WI38 (cell line): ENCODE data around the gene GRB7.

Experiments
- H3K4me3 ChIP-seq: 2 replicates; pipeline ENCODE4 v1.5.1; 2011; ENCODE audit warnings: low read depth, mild to moderate bottlenecking, control low read depth, low read length
- CTCF ChIP-seq: IDR thresholded peaks from 2 replicates; pipeline ENCODE4 v1.5.1; 2012; ENCODE audit warnings: low read depth, mild to moderate bottlenecking, control low read depth, low read length

Gene GRB7

DNA sequence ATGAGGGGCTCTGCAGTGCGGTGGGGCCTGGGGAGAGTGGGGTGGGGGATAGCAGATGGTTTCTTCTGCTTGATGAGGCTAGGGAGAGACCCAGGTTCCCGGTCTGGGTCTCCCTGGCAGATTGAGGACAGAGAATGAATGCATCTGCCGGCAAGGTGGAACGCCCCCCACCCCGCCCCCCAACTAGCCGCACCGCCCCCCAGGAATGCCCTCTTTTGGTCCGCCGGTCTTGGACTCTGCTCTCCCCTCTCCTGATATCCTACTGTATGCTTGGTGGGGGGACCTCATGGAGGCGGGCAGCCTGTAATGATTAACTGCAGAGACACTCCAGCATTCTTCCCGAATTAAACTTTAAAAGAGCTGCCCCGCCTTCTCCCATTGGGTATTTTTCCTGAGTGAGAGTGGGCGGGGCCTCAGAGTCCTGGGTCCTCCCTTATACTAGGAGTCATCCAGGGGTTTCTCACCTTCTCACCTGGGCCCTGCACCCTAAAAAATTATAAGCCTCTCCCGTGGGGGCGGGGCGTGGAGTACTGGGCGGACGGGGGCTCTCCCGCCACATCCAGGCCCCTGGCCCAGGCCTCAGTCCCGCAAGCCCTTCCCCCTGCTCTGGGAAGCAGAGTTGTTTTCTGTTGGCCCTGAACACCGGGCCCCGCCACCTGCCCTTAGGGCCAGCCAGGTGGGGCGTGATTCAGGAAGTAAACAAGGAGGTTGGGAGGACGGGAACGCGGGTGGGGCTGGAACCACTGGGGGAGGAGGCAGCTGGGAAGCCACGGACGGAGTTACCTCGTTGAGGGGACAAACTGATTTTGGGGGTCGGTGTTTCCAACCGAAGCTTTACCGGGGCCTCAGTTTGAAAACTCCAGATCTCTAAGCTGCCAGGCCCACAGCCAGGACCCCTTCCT lies 1.5 kb downstream of the GRB7 start:
- no peak for TF ChIP-seq CTCF
- H3K4me3 ChIP-seq, result no peak overlapping the region

DNA sequence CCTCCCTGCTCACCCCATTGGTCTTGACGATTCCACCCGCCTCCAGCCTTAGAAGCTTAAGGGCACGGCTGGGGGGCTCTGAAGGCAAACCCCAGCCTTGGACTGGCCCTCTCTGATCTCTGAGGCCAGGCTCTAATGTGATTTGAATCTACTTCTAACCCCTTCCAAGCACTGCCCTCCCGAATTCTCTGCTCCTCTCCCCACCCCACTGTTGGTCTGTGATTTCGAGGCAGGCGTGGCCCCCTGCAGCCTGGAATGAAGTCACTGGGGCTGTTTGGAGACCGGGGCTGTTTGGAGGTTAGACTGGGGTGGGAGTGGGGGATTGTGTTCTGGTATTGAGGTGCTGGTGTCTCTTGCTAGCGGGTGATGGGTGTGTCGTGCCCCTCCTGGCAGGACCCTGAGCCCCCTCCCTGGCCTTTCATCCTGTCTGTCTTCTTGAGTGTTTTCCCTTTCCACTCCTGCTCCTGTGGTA lies 2.2 kb downstream of the GRB7 start:
- no peak for TF ChIP-seq CTCF
- no peak overlapping the region for H3K4me3 ChIP-seq

DNA sequence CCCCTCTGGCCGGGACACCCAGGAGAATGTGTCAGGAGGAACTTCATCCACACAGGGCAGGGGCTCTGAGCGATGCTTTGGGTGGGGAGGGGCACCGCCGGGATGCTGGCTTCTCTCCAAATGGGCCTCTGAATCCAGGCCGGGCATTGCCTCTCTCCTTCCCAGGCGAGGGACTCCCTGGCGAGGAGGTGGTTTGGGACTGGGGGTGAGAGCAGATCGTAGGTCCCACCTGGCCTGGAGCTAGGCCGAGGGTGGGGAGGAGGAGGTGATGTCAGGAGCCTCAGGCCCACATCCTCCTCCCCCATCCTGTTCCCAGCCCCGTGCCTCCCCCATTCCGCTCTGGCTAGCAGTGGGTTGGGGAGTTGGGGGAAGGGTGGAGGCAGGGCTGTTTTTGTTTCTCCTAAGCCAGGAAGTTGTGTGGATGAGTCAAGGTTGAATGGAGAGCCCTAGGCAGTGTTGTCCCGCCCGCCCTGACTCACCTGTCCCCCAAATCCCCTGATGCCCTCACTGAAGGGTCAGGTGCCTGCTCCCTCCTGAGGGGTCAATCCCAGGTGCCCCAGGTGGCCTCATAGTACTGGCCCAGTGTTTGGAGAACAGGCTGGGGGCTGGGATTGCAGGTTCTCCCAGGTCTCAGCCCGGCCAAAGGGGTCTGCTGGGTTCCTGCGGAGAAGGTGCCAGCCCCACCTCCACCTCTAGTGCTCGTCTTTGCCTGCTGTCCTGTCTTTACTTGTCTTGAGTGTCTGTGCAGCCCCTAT lies 2.8 kb downstream of the GRB7 start:
- no peak overlapping the region for H3K4me3 ChIP-seq

DNA sequence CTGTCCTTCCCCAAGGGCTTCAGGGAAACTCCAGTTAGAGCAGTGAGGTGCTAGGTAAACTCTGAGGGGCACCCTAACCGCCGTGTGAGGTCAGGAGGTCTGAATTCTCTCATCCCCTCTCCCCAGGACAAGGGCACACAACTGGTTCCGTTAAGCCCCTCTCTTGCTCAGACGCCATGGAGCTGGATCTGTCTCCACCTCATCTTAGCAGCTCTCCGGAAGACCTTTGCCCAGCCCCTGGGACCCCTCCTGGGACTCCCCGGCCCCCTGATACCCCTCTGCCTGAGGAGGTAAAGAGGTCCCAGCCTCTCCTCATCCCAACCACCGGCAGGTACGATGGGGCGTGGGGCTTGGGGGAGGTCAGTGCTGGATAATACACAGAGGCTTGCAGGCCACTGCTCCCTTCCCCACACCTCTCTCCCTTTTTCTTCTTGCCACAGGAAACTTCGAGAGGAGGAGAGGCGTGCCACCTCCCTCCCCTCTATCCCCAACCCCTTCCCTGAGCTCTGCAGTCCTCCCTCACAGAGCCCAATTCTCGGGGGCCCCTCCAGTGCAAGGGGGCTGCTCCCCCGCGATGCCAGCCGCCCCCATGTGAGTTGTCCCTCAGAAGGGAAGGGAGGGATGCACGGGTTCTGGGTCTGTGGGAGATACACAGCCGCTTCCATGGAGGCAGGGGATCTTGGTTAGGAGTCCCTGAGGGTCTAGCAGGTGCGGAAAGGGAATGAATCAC lies 4.6 kb downstream of the GRB7 start:
- TF ChIP-seq CTCF, result no peak

More for the DNA sequence above, 2.8 kb downstream of the GRB7 start:
- no peak for TF ChIP-seq CTCF

GRCh38 chr17:39742856-39743436 lies 5.2 kb downstream of the GRB7 start:
- H3K4me3 ChIP-seq, result no peak overlapping the region
- no peak for TF ChIP-seq CTCF

More for the DNA sequence above, 4.6 kb downstream of the GRB7 start:
- no peak overlapping the region for H3K4me3 ChIP-seq

GRCh38 chr17:39744075-39744835 lies 6.5 kb downstream of the GRB7 start:
- TF ChIP-seq CTCF, result no peak
- no peak overlapping the region for H3K4me3 ChIP-seq
